Activated CD8-positive, alpha-beta memory T cell treated with anti-CD3 and anti-CD28 coated beads, Interleukin-2, amount 10 ng/mL, durations not matched to agents 7 days and 5 days (primary cell): ENCODE measurements around the gene SGSM1. TPM values are rescaled to one million over a fixed set of nuclear protein-coding genes. Genes with fewer than 3 reads are reported as not detected.
A peak's percentile ranks its signal among the peaks of the same experiment; 100 is the strongest.
"Not testable (repeated sequence)": the region's sequence is repeated elsewhere in the genome, so short reads cannot be mapped to it uniquely, and the experiment has no call there.

Source experiments
- ATAC-seq: fragments of 150-1000 bp; cut with Tn5 transposase; one replicate; pipeline ENCODE4 v1.10.0; 2021; ENCODE audit warnings: moderate library complexity
- CTCF ChIA-PET: fragments of 350-600 bp; sonication (Branson Sonifier 250); formaldehyde crosslinking; loops from one replicate; lab custom pipeline; 2021; ENCODE audit warnings: antibody characterized with exemption; lab: Charles Lee
- DNase-seq: peaks from one replicate; pipeline ENCODE4 v3.0.0-alpha.2; 2020
- H3K27ac Mint-ChIP-seq: one replicate; pipeline ENCODE4 v1.8.0; 2021; ENCODE audit warnings: mild to moderate bottlenecking, mixed read lengths
- H3K27me3 Mint-ChIP-seq: one replicate; pipeline ENCODE4 v1.8.0; 2021; ENCODE audit warnings: mixed read lengths
- H3K36me3 Mint-ChIP-seq: one replicate; pipeline ENCODE4 v1.8.0; 2021; ENCODE audit warnings: mild to moderate bottlenecking, mixed read lengths
- H3K4me1 Mint-ChIP-seq: one replicate; pipeline ENCODE4 v1.8.0; 2021; ENCODE audit warnings: mixed read lengths
- H3K4me3 Mint-ChIP-seq: one replicate; pipeline ENCODE4 v1.8.0; 2021; ENCODE audit warnings: mild to moderate bottlenecking, moderate library complexity, mixed read lengths
- H3K9me3 Mint-ChIP-seq: one replicate; pipeline ENCODE4 v1.8.0; 2022; ENCODE audit warnings: low read depth, mixed read lengths
- total RNA-seq, 2 experiments: library from RNA; stranded (reverse); gene quantifications; one replicate each; pipeline ENCODE4 v1.2.3, GENCODE V29; 2021

Gene SGSM1
- total RNA-seq, 2 experiments from 2014 or later: 0.09 TPM

DNA sequence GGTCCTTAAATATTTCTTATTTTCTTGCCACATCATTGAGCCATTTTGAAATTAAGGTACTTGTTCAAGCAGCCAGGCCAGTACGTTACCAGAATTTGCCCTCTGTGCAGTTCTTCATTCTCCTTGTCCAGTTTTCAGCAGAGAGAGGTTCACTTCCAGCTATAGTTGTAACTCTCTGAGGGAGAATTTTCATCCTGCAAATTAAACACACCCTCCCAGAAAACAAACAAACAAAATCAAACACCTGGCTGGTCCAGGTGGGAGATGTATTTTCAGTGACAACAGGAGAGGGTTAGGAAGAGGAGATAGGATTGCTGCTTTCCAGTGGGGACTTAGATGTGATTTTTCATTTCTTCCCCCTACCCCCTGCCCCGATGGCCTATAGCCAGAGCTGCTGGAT is 95.4 kb downstream of the SGSM1 start:
- no peak overlapping the region for H3K4me3 Mint-ChIP-seq
- no peak for DNase-seq
- no peak for ATAC-seq
- H3K36me3 Mint-ChIP-seq: peaks cover 5% of the 10 kb centered on the region
- no peaks in the 10 kb centered on the region for H3K4me1 Mint-ChIP-seq
- CTCF ChIA-PET: no interaction called here
- peaks cover 13% of the 10 kb centered on the region for H3K9me3 Mint-ChIP-seq
- H3K27me3 Mint-ChIP-seq: no peaks in the 10 kb centered on the region
- no peak overlapping the region for H3K27ac Mint-ChIP-seq

- no peak overlapping the region for H3K27ac Mint-ChIP-seq
- no peaks in the 10 kb centered on the region for H3K27me3 Mint-ChIP-seq
- ATAC-seq (no peak), DNase-seq (no peak)
- no peak overlapping the region for H3K4me3 Mint-ChIP-seq
- H3K36me3 Mint-ChIP-seq: peaks cover 5% of the 10 kb centered on the region
- H3K4me1 Mint-ChIP-seq: no peaks in the 10 kb centered on the region
- CTCF ChIA-PET: no interaction called here
- H3K9me3 Mint-ChIP-seq: peaks cover 15% of the 10 kb centered on the region
Observed at GRCh38 chr22:24905909-24906308, 99.9 kb downstream of the SGSM1 start.

- H3K4me3 Mint-ChIP-seq, H3K4me1 Mint-ChIP-seq, CTCF ChIA-PET, H3K36me3 Mint-ChIP-seq, DNase-seq, ATAC-seq, H3K27me3 Mint-ChIP-seq, H3K27ac Mint-ChIP-seq: not testable (repeated sequence)
- peaks cover 15% of the 10 kb centered on the region for H3K9me3 Mint-ChIP-seq
Observed at GRCh38 chr22:24907101-24907500, 101.1 kb downstream of the SGSM1 start.

DNA sequence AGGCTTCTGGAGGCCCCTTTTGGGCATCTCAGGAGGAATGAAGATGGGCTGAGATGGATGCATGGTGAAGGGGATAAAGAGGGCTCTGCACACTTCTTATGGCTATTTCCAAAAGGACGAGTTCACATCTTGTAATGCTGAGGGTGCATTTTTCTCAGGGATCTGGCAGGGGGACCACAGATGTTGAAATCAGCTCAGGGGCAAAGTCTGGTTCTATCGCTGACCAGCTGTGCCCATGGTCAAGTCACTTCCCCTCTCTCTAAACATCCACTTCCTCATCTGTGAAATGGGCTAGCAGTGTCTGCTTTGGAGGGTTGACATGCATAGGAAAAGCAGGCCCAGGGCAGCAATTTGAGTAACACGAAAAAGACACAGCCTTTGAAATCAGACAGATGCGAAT is 114.0 kb downstream of the SGSM1 start:
- DNase-seq (no peak), ATAC-seq (no peak)
- Mint-ChIP-seq H3K36me3 (no peaks in the 10 kb centered on the region), H3K27ac (no peak overlapping the region), H3K9me3 (no peaks in the 10 kb centered on the region), H3K27me3 (no peaks in the 10 kb centered on the region), H3K4me3 (no peak overlapping the region), H3K4me1 (no peaks in the 10 kb centered on the region)
- CTCF ChIA-PET: no interaction called here

GRCh38 chr22:24925586-24926427 is 119.8 kb downstream of the SGSM1 start:
- no peaks in the 10 kb centered on the region for H3K36me3 Mint-ChIP-seq
- DNase-seq (no peak), ATAC-seq (no peak)
- peaks cover 8% of the 10 kb centered on the region for H3K27me3 Mint-ChIP-seq
- H3K4me3 Mint-ChIP-seq: no peak overlapping the region
- CTCF ChIA-PET: interaction anchor here (1.1 kb wide), 1 partner anchor 8 kb away, joined by 3 read pairs; no protein-coding TSS in a partner anchor
- peaks cover 2% of the 10 kb centered on the region for H3K4me1 Mint-ChIP-seq
- no peak overlapping the region for H3K27ac Mint-ChIP-seq
- no peaks in the 10 kb centered on the region for H3K9me3 Mint-ChIP-seq

DNA sequence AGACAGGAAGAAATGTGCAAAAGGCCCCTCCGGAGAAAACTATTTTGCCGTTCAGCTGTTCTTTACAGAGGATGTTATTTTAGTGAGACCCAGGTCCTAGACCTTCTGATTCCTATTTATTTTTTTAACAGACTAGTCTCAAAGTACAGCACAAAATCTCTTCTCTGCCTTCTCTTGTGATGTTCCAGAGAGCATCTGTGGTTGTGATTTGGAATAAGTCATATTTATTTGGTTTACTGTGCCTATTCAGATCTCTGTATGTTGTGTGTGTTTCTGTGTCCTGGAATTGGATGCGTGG is 120.4 kb downstream of the SGSM1 start:
- no peak overlapping the region for H3K27ac Mint-ChIP-seq
- CTCF ChIA-PET: interaction anchor here (1.1 kb wide), 1 partner anchor 8 kb away, joined by 3 read pairs; no protein-coding TSS in a partner anchor
- H3K4me3 Mint-ChIP-seq: no peak overlapping the region
- DNase-seq: no peak
- peaks cover 14% of the 10 kb centered on the region for H3K27me3 Mint-ChIP-seq
- H3K36me3 Mint-ChIP-seq: no peaks in the 10 kb centered on the region
- peaks cover 2% of the 10 kb centered on the region for H3K4me1 Mint-ChIP-seq
- ATAC-seq: no peak
- no peaks in the 10 kb centered on the region for H3K9me3 Mint-ChIP-seq

DNA sequence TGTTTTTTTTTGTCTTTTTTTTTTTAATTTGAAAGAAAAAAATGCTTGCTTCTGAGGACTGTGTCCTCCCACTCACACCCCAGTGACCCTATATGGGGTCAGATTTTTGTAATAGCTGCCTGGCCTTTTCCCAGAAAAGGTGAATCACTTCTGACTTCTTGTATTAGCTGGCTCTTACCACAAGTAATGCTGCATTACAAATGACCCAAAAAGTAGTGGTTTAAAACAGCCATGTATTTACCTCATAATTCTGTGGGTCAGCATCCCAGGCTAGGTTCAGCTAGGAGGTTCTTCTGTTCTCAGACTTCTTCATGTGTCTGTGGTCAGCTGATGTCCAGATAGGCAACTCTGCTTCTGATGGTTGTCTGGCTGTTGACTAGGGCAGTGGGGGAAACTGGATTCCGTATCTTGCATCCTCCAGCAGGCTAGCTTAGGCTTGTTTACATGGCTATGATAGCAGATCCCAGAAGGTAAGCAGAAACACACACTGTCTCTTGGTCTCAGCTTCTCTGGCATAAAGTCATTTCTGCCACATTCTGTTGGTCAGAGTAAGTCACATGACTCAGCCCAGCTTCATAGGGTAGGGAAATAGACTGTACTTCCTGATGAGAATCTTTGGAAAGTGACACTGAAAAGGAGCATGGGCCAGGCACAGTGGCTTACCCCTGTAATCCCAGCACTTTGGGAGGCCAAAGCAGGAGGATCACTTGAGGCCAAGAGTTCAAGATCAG is 121.0 kb downstream of the SGSM1 start:
- H3K27me3 Mint-ChIP-seq: peaks cover 20% of the 10 kb centered on the region
- ATAC-seq: no peak
- peaks cover 2% of the 10 kb centered on the region for H3K4me1 Mint-ChIP-seq
- H3K27ac Mint-ChIP-seq: no peak overlapping the region
- no peak overlapping the region for H3K4me3 Mint-ChIP-seq
- H3K36me3 Mint-ChIP-seq: no peaks in the 10 kb centered on the region
- CTCF ChIA-PET: interaction anchor here (0.9 to 1.7 kb wide), 5 partner anchors 9 to 134 kb away, joined by 3 to 4 read pairs (median 3); no protein-coding TSS in a partner anchor
- no peak for DNase-seq
- H3K9me3 Mint-ChIP-seq: no peaks in the 10 kb centered on the region

- CTCF ChIA-PET: interaction anchor here (1.2 to 1.7 kb wide), 2 partner anchors 10 to 121 kb away, joined by 3 to 4 read pairs; no protein-coding TSS in a partner anchor
- peaks cover 27% of the 10 kb centered on the region for H3K27me3 Mint-ChIP-seq
- DNase-seq (no peak), ATAC-seq (no peak)
- no peaks in the 10 kb centered on the region for H3K36me3 Mint-ChIP-seq
- H3K4me1 Mint-ChIP-seq: peaks cover 2% of the 10 kb centered on the region
- no peak overlapping the region for H3K4me3 Mint-ChIP-seq
- no peak overlapping the region for H3K27ac Mint-ChIP-seq
- H3K9me3 Mint-ChIP-seq: no peaks in the 10 kb centered on the region
Observed at GRCh38 chr22:24928322-24928721, 122.3 kb downstream of the SGSM1 start.

GRCh38 chr22:24930678-24931077 is 124.7 kb downstream of the SGSM1 start:
- H3K4me1 Mint-ChIP-seq: peaks cover 2% of the 10 kb centered on the region
- H3K9me3 Mint-ChIP-seq: no peaks in the 10 kb centered on the region
- no peak overlapping the region for H3K27ac Mint-ChIP-seq
- CTCF ChIA-PET: interaction anchor here (1.4 kb wide), 1 partner anchor 8 kb away, joined by 5 read pairs; no protein-coding TSS in a partner anchor
- ATAC-seq (no peak), DNase-seq (no peak)
- peaks cover 29% of the 10 kb centered on the region for H3K27me3 Mint-ChIP-seq
- no peaks in the 10 kb centered on the region for H3K36me3 Mint-ChIP-seq
- no peak overlapping the region for H3K4me3 Mint-ChIP-seq

DNA sequence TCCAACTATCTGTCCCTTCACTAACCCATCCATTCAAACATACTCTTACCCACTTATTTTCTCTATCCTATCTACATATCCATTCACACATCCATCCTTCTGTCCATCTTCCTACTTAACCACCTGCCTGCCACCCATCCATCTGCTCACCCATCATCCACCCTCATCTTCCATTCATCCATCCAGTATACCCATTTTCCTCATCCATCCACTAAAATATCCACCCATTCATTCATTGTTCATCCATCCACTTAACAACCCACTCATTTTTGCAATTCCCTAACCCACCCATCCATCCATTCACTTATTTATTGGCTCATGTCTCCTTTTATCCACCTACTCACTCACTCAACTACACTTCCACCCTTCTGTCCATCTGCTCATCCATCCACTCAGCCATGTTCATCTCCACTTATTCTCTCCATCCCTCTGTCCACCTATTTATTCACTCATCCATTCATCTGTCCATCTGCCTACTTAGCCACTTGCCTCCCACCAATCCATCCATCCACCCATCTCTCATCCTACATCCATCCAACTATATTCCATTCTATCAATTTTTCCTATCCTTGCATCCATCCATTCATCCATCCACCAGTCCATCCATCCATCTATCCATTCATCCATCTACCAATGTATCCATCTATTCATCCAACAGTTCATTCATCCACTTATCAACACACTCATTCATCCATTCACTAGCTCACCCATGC is 129.9 kb downstream of the SGSM1 start:
- Mint-ChIP-seq H3K27me3 (peaks cover 27% of the 10 kb centered on the region), H3K27ac (no peak overlapping the region), H3K36me3 (no peaks in the 10 kb centered on the region), H3K4me3 (no peak overlapping the region), H3K4me1 (no peaks in the 10 kb centered on the region), H3K9me3 (no peaks in the 10 kb centered on the region)
- no peak for DNase-seq
- no peak for ATAC-seq
- CTCF ChIA-PET: interaction anchor here (7.3 kb wide), 1 partner anchor 121 kb away, joined by 83 read pairs; no protein-coding TSS in a partner anchor

GRCh38 chr22:24937114-24937513 is 131.1 kb downstream of the SGSM1 start:
- CTCF ChIA-PET: interaction anchor here (1.0 to 7.3 kb wide), 4 partner anchors 90 to 168 kb away, joined by 3 to 83 read pairs (median 44); no protein-coding TSS in a partner anchor
- H3K4me1 Mint-ChIP-seq: no peaks in the 10 kb centered on the region
- H3K27ac Mint-ChIP-seq: no peak overlapping the region
- ATAC-seq (peak; percentile 49), DNase-seq (no peak)
- H3K36me3 Mint-ChIP-seq: no peaks in the 10 kb centered on the region
- peaks cover 15% of the 10 kb centered on the region for H3K27me3 Mint-ChIP-seq
- no peaks in the 10 kb centered on the region for H3K9me3 Mint-ChIP-seq
- H3K4me3 Mint-ChIP-seq: no peak overlapping the region

DNA sequence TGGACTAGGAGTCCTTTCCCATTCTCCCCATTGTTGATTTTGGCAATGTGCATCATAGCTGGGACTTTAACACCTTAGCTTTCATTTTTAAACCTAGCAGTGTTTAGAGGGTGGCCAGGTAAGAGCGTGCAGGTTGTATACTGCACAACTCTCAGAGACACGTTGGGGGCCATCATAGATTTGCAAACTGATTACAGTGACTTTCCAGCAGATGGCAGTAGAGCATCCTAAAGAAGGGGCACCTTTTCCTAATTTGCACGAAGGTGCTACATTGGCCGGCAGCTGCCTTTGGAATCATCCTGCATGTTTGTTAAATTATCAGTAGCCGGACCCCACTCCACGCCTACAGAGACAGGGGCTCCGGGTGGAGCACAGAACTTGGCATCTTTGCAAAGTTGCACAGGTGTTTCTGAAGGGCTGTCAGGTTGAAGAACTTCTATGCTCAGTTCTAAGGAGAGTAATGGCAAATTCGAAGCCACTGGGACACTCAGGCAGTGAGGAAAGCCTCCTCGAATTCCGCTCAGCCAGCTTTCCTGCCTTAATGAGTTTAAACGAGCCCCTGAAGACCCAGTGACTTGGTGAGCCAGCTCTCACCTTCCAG is 132.8 kb downstream of the SGSM1 start:
- H3K27ac Mint-ChIP-seq: no peak overlapping the region
- ATAC-seq (peak; percentile 49), DNase-seq (peak; percentile 50)
- peaks cover 10% of the 10 kb centered on the region for H3K27me3 Mint-ChIP-seq
- H3K36me3 Mint-ChIP-seq: no peaks in the 10 kb centered on the region
- no peaks in the 10 kb centered on the region for H3K4me1 Mint-ChIP-seq
- CTCF ChIA-PET: interaction anchor here (0.5 to 7.3 kb wide), 19 partner anchors 9 to 258 kb away, joined by 3 to 83 read pairs (median 3); no protein-coding TSS in a partner anchor
- no peak overlapping the region for H3K4me3 Mint-ChIP-seq
- H3K9me3 Mint-ChIP-seq: no peaks in the 10 kb centered on the region

GRCh38 chr22:24942301-24942700 is 136.3 kb downstream of the SGSM1 start:
- peaks cover 19% of the 10 kb centered on the region for H3K27me3 Mint-ChIP-seq
- CTCF ChIA-PET: interaction anchor here (1.5 kb wide), 1 partner anchor 110 kb away, joined by 6 read pairs; no protein-coding TSS in a partner anchor
- no peak for DNase-seq

More at GRCh38 chr22:24942301-24942700, 136.3 kb downstream of the SGSM1 start:
- Mint-ChIP-seq H3K4me1 (peaks cover 6% of the 10 kb centered on the region), H3K9me3 (no peaks in the 10 kb centered on the region), H3K36me3 (no peaks in the 10 kb centered on the region), H3K4me3 (no peak overlapping the region), H3K27ac (no peak overlapping the region)
- no peak for ATAC-seq
